Calu3 (cell line): Measurements from ENCODE around the gene TCF12. TPM values are rescaled to one million over a fixed set of nuclear protein-coding genes. Genes with fewer than 3 reads are reported as not detected.

Experiments
- BruUV-seq: library from RNA; stranded (reverse); fragments of 400-500 nt; replicated peaks from 2 replicates; lab custom pipeline; 2021; lab: Mats Ljungman, UMichigan
- CTCF ChIA-PET: fragments of 300-600 bp; sonication (Branson Sonifier 250); formaldehyde crosslinking; loops from one replicate; lab custom pipeline; 2022; ENCODE audit warnings: antibody characterized with exemption; lab: Charles Lee
- DNase-seq: peaks from one replicate; pipeline ENCODE4 v3.0.0; 2022
- H3K27ac Mint-ChIP-seq: one replicate; pipeline ENCODE4 v1.8.0; 2022; ENCODE audit warnings: mixed read lengths; ENCODE audit not compliant: unreplicated experiment
- H3K27me3 Mint-ChIP-seq: one replicate; pipeline ENCODE4 v1.8.0; 2022; ENCODE audit warnings: mixed read lengths; ENCODE audit not compliant: unreplicated experiment
- H3K36me3 Mint-ChIP-seq: one replicate; pipeline ENCODE4 v1.8.0; 2022; ENCODE audit warnings: mild to moderate bottlenecking, moderate library complexity, mixed read lengths; ENCODE audit not compliant: insufficient read depth, unreplicated experiment
- H3K4me1 Mint-ChIP-seq: one replicate; pipeline ENCODE4 v1.8.0; 2022; ENCODE audit warnings: mild to moderate bottlenecking, low read depth, mixed read lengths; ENCODE audit not compliant: unreplicated experiment
- H3K4me3 Mint-ChIP-seq: one replicate; pipeline ENCODE4 v1.8.0; 2022; ENCODE audit warnings: mild to moderate bottlenecking, low read depth, moderate library complexity, mixed read lengths; ENCODE audit not compliant: unreplicated experiment
- H3K9me3 Mint-ChIP-seq: one replicate; pipeline ENCODE4 v1.8.0; 2022; ENCODE audit warnings: low read depth, mixed read lengths; ENCODE audit not compliant: unreplicated experiment
- CTCF ChIP-seq: fragments of 200-600 bp; IDR thresholded peaks from one replicate; pipeline ENCODE4 v1.8.0; 2022; ENCODE audit warnings: antibody characterized with exemption; ENCODE audit not compliant: unreplicated experiment
- intact Hi-C: fragments of 100-400 bp; cut with micrococcal nuclease; formaldehyde crosslinking; loops from one replicate; pipeline ENCODE4 v1.10.0; 2022; ENCODE audit not compliant: unreplicated experiment
- total RNA-seq: library from RNA; stranded (reverse); gene quantifications from 2 replicates; pipeline ENCODE4 v1.2.3, GENCODE V29; 2022

The TCF12 gene
- total RNA-seq, 1 experiment from 2014 or later = 127 TPM

- Mint-ChIP-seq H3K27me3 (no peaks in the 10 kb centered on the region), H3K9me3 (no peaks in the 10 kb centered on the region), H3K36me3 (no peaks in the 10 kb centered on the region), H3K27ac (no peak overlapping the region), H3K4me1 (peaks cover 10% of the 10 kb centered on the region), H3K4me3 (no peak overlapping the region)
- no peak for DNase-seq
- CTCF ChIA-PET = interaction anchor here (0.5 to 1.3 kb wide), 2 partner anchors 11 to 62 kb away, joined by 3 read pairs; no protein-coding TSS in a partner anchor
- intact Hi-C loops = no loop called here
- no peak for TF ChIP-seq CTCF
- BruUV-seq = no TSS peak
These were observed 11.7 kb upstream of the TCF12 start for GRCh38 chr15:56906766-56907165.

GRCh38 chr15:56910801-56911200 is 7.6 kb upstream of the TCF12 start:
- DNase-seq = no peak
- TF ChIP-seq CTCF = no peak
- Mint-ChIP-seq H3K4me1 (peaks cover 19% of the 10 kb centered on the region), H3K27ac (no peak overlapping the region), H3K36me3 (no peaks in the 10 kb centered on the region), H3K27me3 (no peaks in the 10 kb centered on the region), H3K4me3 (no peak overlapping the region), H3K9me3 (no peaks in the 10 kb centered on the region)
- intact Hi-C loops = no loop called here
- no TSS peak for BruUV-seq
- CTCF ChIA-PET = no interaction called here

- peaks cover 9% of the 10 kb centered on the region for H3K36me3 Mint-ChIP-seq
- no peaks in the 10 kb centered on the region for H3K9me3 Mint-ChIP-seq
- no peak overlapping the region for H3K4me3 Mint-ChIP-seq
- intact Hi-C loops = no loop called here
- H3K4me1 Mint-ChIP-seq = peaks cover 22% of the 10 kb centered on the region
- BruUV-seq = no TSS peak
- CTCF ChIA-PET = no interaction called here
- H3K27me3 Mint-ChIP-seq = no peaks in the 10 kb centered on the region
- no peak for DNase-seq
- no peak overlapping the region for H3K27ac Mint-ChIP-seq
- TF ChIP-seq CTCF = no peak
These were observed 5.2 kb upstream of the TCF12 start for GRCh38 chr15:56913241-56913640.

GRCh38 chr15:56913670-56914069 is 4.8 kb upstream of the TCF12 start:
- no peak overlapping the region for H3K4me3 Mint-ChIP-seq
- H3K27me3 Mint-ChIP-seq = no peaks in the 10 kb centered on the region
- peaks cover 22% of the 10 kb centered on the region for H3K4me1 Mint-ChIP-seq
- no peak for TF ChIP-seq CTCF
- peaks cover 13% of the 10 kb centered on the region for H3K36me3 Mint-ChIP-seq
- no TSS peak for BruUV-seq
- CTCF ChIA-PET = no interaction called here
- no peak for DNase-seq
- H3K9me3 Mint-ChIP-seq = no peaks in the 10 kb centered on the region
- H3K27ac Mint-ChIP-seq = no peak overlapping the region
- intact Hi-C loops = no loop called here
